ENCODE results near the gene PLPP3. TPM values are rescaled to one million over a fixed set of nuclear protein-coding genes. Genes with fewer than 3 reads are reported as not detected.

The PLPP3 gene
- total RNA-seq, 1 donor from 2014 or later, result 112 TPM

- DNase-seq (ENCODE audit: low spot score), result no peak
These were observed 30.8 kb downstream of the PLPP3 start for GRCh38 chr1:56548571-56548970.

- DNase-seq (ENCODE audit: low spot score), result no peak
These were observed 31.4 kb downstream of the PLPP3 start for GRCh38 chr1:56547977-56548376.

GRCh38 chr1:56547473-56547872 is 31.9 kb downstream of the PLPP3 start:
- DNase-seq (ENCODE audit: low spot score), result no peak

GRCh38 chr1:56545711-56546110 is 33.7 kb downstream of the PLPP3 start:
- DNase-seq (ENCODE audit: low spot score), result no peak

GRCh38 chr1:56543783-56544612 is 35.4 kb downstream of the PLPP3 start:
- DNase-seq (ENCODE audit: low spot score), result no peak

GRCh38 chr1:56542651-56543050 is 36.7 kb downstream of the PLPP3 start:
- DNase-seq (ENCODE audit: low spot score), result no peak

GRCh38 chr1:56541408-56541807 is 38.0 kb downstream of the PLPP3 start:
- no peak for DNase-seq (ENCODE audit: low spot score)

- no peak for DNase-seq (ENCODE audit: low spot score)
These were observed 38.9 kb downstream of the PLPP3 start for GRCh38 chr1:56540467-56540866.

- DNase-seq (ENCODE audit: low spot score), result no peak
These were observed 39.8 kb downstream of the PLPP3 start for GRCh38 chr1:56539520-56539931.

- DNase-seq (ENCODE audit: low spot score), result no peak
These were observed 40.8 kb downstream of the PLPP3 start for GRCh38 chr1:56538532-56538931.

GRCh38 chr1:56537660-56538059 is 41.7 kb downstream of the PLPP3 start:
- DNase-seq (ENCODE audit: low spot score), result no peak

GRCh38 chr1:56535939-56536338 is 43.4 kb downstream of the PLPP3 start:
- no peak for DNase-seq (ENCODE audit: low spot score)

- DNase-seq (ENCODE audit: low spot score), result no peak
These were observed 44.0 kb downstream of the PLPP3 start for GRCh38 chr1:56535362-56535761.

- DNase-seq (ENCODE audit: low spot score), result no peak
These were observed 45.2 kb downstream of the PLPP3 start for GRCh38 chr1:56534130-56534651.

- DNase-seq (ENCODE audit: low spot score), result no peak
These were observed 45.7 kb downstream of the PLPP3 start for GRCh38 chr1:56533621-56534020.

GRCh38 chr1:56533197-56533596 is 46.2 kb downstream of the PLPP3 start:
- no peak for DNase-seq (ENCODE audit: low spot score)

- no peak for DNase-seq (ENCODE audit: low spot score)
These were observed 47.0 kb downstream of the PLPP3 start for GRCh38 chr1:56532350-56532683.

GRCh38 chr1:56531624-56532349 is 47.6 kb downstream of the PLPP3 start:
- DNase-seq (ENCODE audit: low spot score), result no peak

GRCh38 chr1:56529801-56530200 is 49.6 kb downstream of the PLPP3 start:
- DNase-seq (ENCODE audit: low spot score), result no peak

- DNase-seq (ENCODE audit: low spot score), result no peak
These were observed 51.6 kb downstream of the PLPP3 start for GRCh38 chr1:56527548-56528302.

- DNase-seq (ENCODE audit: low spot score), result no peak
These were observed 52.7 kb downstream of the PLPP3 start for GRCh38 chr1:56526571-56527174.

All from mesenteric fat pad (tissue), 1 donor.